Measurements from ENCODE around the gene RPL10. TPM values are rescaled to one million over a fixed set of nuclear protein-coding genes. Genes with fewer than 3 reads are reported as not detected.

Gene RPL10
- total and polyA plus RNA-seq, 8 donors: 2,309 to 5,478 (median 4,751) TPM

GRCh38 chrX:154371017-154371788 is 27.0 kb upstream of the RPL10 start:
- Histone ChIP-seq H3K4me3 (peak overlapping the region; percentile 58 to 72), H3K36me3 (peaks cover 0 to 20% of the 10 kb centered on the region in 2 donors), H3K9me3 (no peaks in the 10 kb centered on the region), H3K27me3 (no peaks in the 10 kb centered on the region), H3K4me1 (peaks cover 0 to 50% of the 10 kb centered on the region in 2 donors), H3K27ac (peak overlapping the region; percentile 89 to 90)
- ATAC-seq (peak; percentile 68), DNase-seq (peak; percentile 85 to 97 (median 95))
- intact Hi-C loops (cut with DNase I): no loop called here
- no peak for TF ChIP-seq CTCF (IDR thresholded peaks at IDR 0.05)

GRCh38 chrX:154371789-154372300 is 26.3 kb upstream of the RPL10 start:
- no peak for TF ChIP-seq CTCF (IDR thresholded peaks at IDR 0.05)
- Histone ChIP-seq H3K4me3 (peak overlapping the region; percentile 41 to 72), H3K9me3 (no peaks in the 10 kb centered on the region), H3K27me3 (no peaks in the 10 kb centered on the region), H3K27ac (peak overlapping the region; percentile 72 to 89), H3K4me1 (peaks cover 0 to 46% of the 10 kb centered on the region in 2 donors), H3K36me3 (peaks cover 0 to 14% of the 10 kb centered on the region in 2 donors)
- DNase-seq (no peak), ATAC-seq (no peak)
- intact Hi-C loops (cut with DNase I): no loop called here

GRCh38 chrX:154372612-154373022 is 25.6 kb upstream of the RPL10 start:
- peaks cover 0 to 45% of the 10 kb centered on the region in 2 donors for H3K4me1 ChIP-seq
- H3K4me3 ChIP-seq: peak overlapping the region in 1 of 2 donors; percentile 72
- no peak for TF ChIP-seq CTCF (IDR thresholded peaks at IDR 0.05)
- ATAC-seq: no peak
- intact Hi-C loops (cut with DNase I): no loop called here
- H3K36me3 ChIP-seq: peaks cover 0 to 6% of the 10 kb centered on the region in 2 donors
- DNase-seq: no peak
- H3K27me3 ChIP-seq: no peaks in the 10 kb centered on the region
- no peaks in the 10 kb centered on the region for H3K9me3 ChIP-seq
- H3K27ac ChIP-seq: no peak overlapping the region

GRCh38 chrX:154373340-154374306 is 24.6 kb upstream of the RPL10 start:
- Histone ChIP-seq H3K4me3 (peak overlapping the region; percentile 15 to 72), H3K4me1 (peaks cover 0 to 40% of the 10 kb centered on the region in 2 donors), H3K9me3 (no peaks in the 10 kb centered on the region), H3K27ac (peak overlapping the region; percentile 18 to 39), H3K36me3 (no peaks in the 10 kb centered on the region), H3K27me3 (no peaks in the 10 kb centered on the region)
- TF ChIP-seq CTCF (IDR thresholded peaks at IDR 0.05): peak; percentile 45 to 53
- intact Hi-C loops (cut with DNase I): no loop called here
- ATAC-seq (peak; percentile 8), DNase-seq (peak in 3 of 4 donors; percentile 63 to 77 (median 70))
